Activated naive CD8-positive, alpha-beta T cell treated with anti-CD3 and anti-CD28 coated beads, Interleukin-2, amount 10 ng/mL, durations not matched to agents 7 days and 5 days (primary cell): ENCODE results near the gene MS4A10. TPM values are rescaled to one million over a fixed set of nuclear protein-coding genes. Genes with fewer than 3 reads are reported as not detected.
A peak's percentile ranks its signal among the peaks of the same experiment; 100 is the strongest.

Source experiments
- ATAC-seq: fragments of 150-1000 bp; cut with Tn5 transposase; one replicate; pipeline ENCODE4 v1.10.0; 2021; ENCODE audit warnings: low read depth, moderate library complexity
- POLR2A ChIA-PET: fragments of 350-600 bp; sonication (Branson Sonifier 250); formaldehyde crosslinking; loops from one replicate; lab custom pipeline; 2021; ENCODE audit warnings: antibody characterized with exemption; lab: Charles Lee
- DNase-seq: peaks from one replicate; pipeline ENCODE4 v3.0.0; 2021
- H3K27ac Mint-ChIP-seq: one replicate; pipeline ENCODE4 v1.8.0; 2022; ENCODE audit warnings: mild to moderate bottlenecking, mixed read lengths
- H3K27me3 Mint-ChIP-seq: one replicate; pipeline ENCODE4 v1.8.0; 2022; ENCODE audit warnings: mild to moderate bottlenecking, moderate library complexity, mixed read lengths
- H3K36me3 Mint-ChIP-seq: one replicate; pipeline ENCODE4 v1.8.0; 2021; ENCODE audit warnings: mild to moderate bottlenecking, mixed read lengths
- H3K4me1 Mint-ChIP-seq: one replicate; pipeline ENCODE4 v1.8.0; 2021; ENCODE audit warnings: mixed read lengths
- H3K4me3 Mint-ChIP-seq: one replicate; pipeline ENCODE4 v1.8.0; 2022; ENCODE audit warnings: mild to moderate bottlenecking, moderate library complexity, mixed read lengths
- H3K9me3 Mint-ChIP-seq: one replicate; pipeline ENCODE4 v1.8.0; 2021; ENCODE audit warnings: mixed read lengths
- total RNA-seq, 2 experiments: library from RNA; stranded (reverse); gene quantifications; one replicate each; pipeline ENCODE4 v1.2.3, GENCODE V29; 2021

The MS4A10 gene
- total RNA-seq, 2 experiments from 2014 or later: not detected

- peaks cover 3% of the 10 kb centered on the region for H3K27me3 Mint-ChIP-seq
- no peak for ATAC-seq
These were observed 13.1 kb upstream of the MS4A10 start for GRCh38 chr11:60771879-60772525.

GRCh38 chr11:60772666-60773065, 12.5 kb upstream of the MS4A10 start:
- peaks cover 7% of the 10 kb centered on the region for H3K4me1 Mint-ChIP-seq
- H3K4me3 Mint-ChIP-seq: no peak overlapping the region
- no peak overlapping the region for H3K27ac Mint-ChIP-seq
- peaks cover 4% of the 10 kb centered on the region for H3K27me3 Mint-ChIP-seq
- DNase-seq (no peak), ATAC-seq (no peak)
- POLR2A ChIA-PET: no interaction called here
- H3K9me3 Mint-ChIP-seq: no peaks in the 10 kb centered on the region
- no peaks in the 10 kb centered on the region for H3K36me3 Mint-ChIP-seq

More at GRCh38 chr11:60771879-60772525, 13.1 kb upstream of the MS4A10 start:
- no peaks in the 10 kb centered on the region for H3K36me3 Mint-ChIP-seq
- no peaks in the 10 kb centered on the region for H3K9me3 Mint-ChIP-seq
- H3K4me3 Mint-ChIP-seq: no peak overlapping the region
- POLR2A ChIA-PET: no interaction called here
- H3K4me1 Mint-ChIP-seq: peaks cover 7% of the 10 kb centered on the region
- H3K27ac Mint-ChIP-seq: no peak overlapping the region
- no peak for DNase-seq

- H3K4me3 Mint-ChIP-seq: no peak overlapping the region
These were observed 10.4 kb upstream of the MS4A10 start for GRCh38 chr11:60774726-60775125.

GRCh38 chr11:60775420-60775961, 9.6 kb upstream of the MS4A10 start:
- peaks cover 7% of the 10 kb centered on the region for H3K4me1 Mint-ChIP-seq
- peaks cover 18% of the 10 kb centered on the region for H3K27me3 Mint-ChIP-seq
- no peak overlapping the region for H3K4me3 Mint-ChIP-seq
- no peak overlapping the region for H3K27ac Mint-ChIP-seq
- DNase-seq (peak; percentile 72), ATAC-seq (peak; percentile 94)
- no peaks in the 10 kb centered on the region for H3K36me3 Mint-ChIP-seq
- H3K9me3 Mint-ChIP-seq: no peaks in the 10 kb centered on the region
- POLR2A ChIA-PET: interaction anchor here (0.6 to 1.9 kb wide), 2 partner anchors 112 to 115 kb away, joined by 5 read pairs; no protein-coding TSS in a partner anchor

More at GRCh38 chr11:60774726-60775125, 10.4 kb upstream of the MS4A10 start:
- no peak for DNase-seq
- Mint-ChIP-seq H3K36me3 (no peaks in the 10 kb centered on the region), H3K27ac (no peak overlapping the region), H3K4me1 (peaks cover 7% of the 10 kb centered on the region), H3K27me3 (peaks cover 18% of the 10 kb centered on the region), H3K9me3 (no peaks in the 10 kb centered on the region)
- ATAC-seq: no peak
- POLR2A ChIA-PET: interaction anchor here (1.9 kb wide), 1 partner anchor 113 kb away, joined by 5 read pairs; no protein-coding TSS in a partner anchor

GRCh38 chr11:60776167-60776566, 9.0 kb upstream of the MS4A10 start:
- H3K27me3 Mint-ChIP-seq: peaks cover 18% of the 10 kb centered on the region
- H3K4me1 Mint-ChIP-seq: peaks cover 7% of the 10 kb centered on the region
- ATAC-seq (no peak), DNase-seq (no peak)
- H3K27ac Mint-ChIP-seq: no peak overlapping the region
- H3K36me3 Mint-ChIP-seq: no peaks in the 10 kb centered on the region
- no peak overlapping the region for H3K4me3 Mint-ChIP-seq
- H3K9me3 Mint-ChIP-seq: no peaks in the 10 kb centered on the region
- POLR2A ChIA-PET: interaction anchor here (0.6 to 1.9 kb wide), 2 partner anchors 111 to 114 kb away, joined by 5 read pairs; no protein-coding TSS in a partner anchor

GRCh38 chr11:60777106-60777505, 8.0 kb upstream of the MS4A10 start:
- DNase-seq (no peak), ATAC-seq (no peak)
- no peak overlapping the region for H3K27ac Mint-ChIP-seq
- peaks cover 18% of the 10 kb centered on the region for H3K27me3 Mint-ChIP-seq
- no peak overlapping the region for H3K4me3 Mint-ChIP-seq
- no peaks in the 10 kb centered on the region for H3K9me3 Mint-ChIP-seq
- peaks cover 7% of the 10 kb centered on the region for H3K4me1 Mint-ChIP-seq
- no peaks in the 10 kb centered on the region for H3K36me3 Mint-ChIP-seq
- POLR2A ChIA-PET: no interaction called here

- H3K27ac Mint-ChIP-seq: no peak overlapping the region
- peaks cover 18% of the 10 kb centered on the region for H3K27me3 Mint-ChIP-seq
- no peaks in the 10 kb centered on the region for H3K36me3 Mint-ChIP-seq
- H3K9me3 Mint-ChIP-seq: no peaks in the 10 kb centered on the region
- ATAC-seq: no peak
- no peak overlapping the region for H3K4me3 Mint-ChIP-seq
- DNase-seq: no peak
- POLR2A ChIA-PET: no interaction called here
- H3K4me1 Mint-ChIP-seq: peaks cover 7% of the 10 kb centered on the region
These were observed 7.6 kb upstream of the MS4A10 start for GRCh38 chr11:60777572-60777971.

GRCh38 chr11:60780065-60780464, 5.1 kb upstream of the MS4A10 start:
- ATAC-seq (no peak), DNase-seq (no peak)
- Mint-ChIP-seq H3K9me3 (no peaks in the 10 kb centered on the region), H3K4me1 (peaks cover 7% of the 10 kb centered on the region), H3K27ac (no peak overlapping the region), H3K27me3 (peaks cover 15% of the 10 kb centered on the region), H3K36me3 (no peaks in the 10 kb centered on the region), H3K4me3 (no peak overlapping the region)
- POLR2A ChIA-PET: no interaction called here

- H3K27ac Mint-ChIP-seq: no peak overlapping the region
- POLR2A ChIA-PET: no interaction called here
- no peak for DNase-seq
- H3K4me3 Mint-ChIP-seq: no peak overlapping the region
- no peaks in the 10 kb centered on the region for H3K36me3 Mint-ChIP-seq
- H3K4me1 Mint-ChIP-seq: peaks cover 2% of the 10 kb centered on the region
- H3K27me3 Mint-ChIP-seq: peaks cover 15% of the 10 kb centered on the region
- no peak for ATAC-seq
- H3K9me3 Mint-ChIP-seq: no peaks in the 10 kb centered on the region
These were observed 4.4 kb upstream of the MS4A10 start for GRCh38 chr11:60780774-60781173.

- Mint-ChIP-seq H3K36me3 (no peaks in the 10 kb centered on the region), H3K27me3 (peaks cover 15% of the 10 kb centered on the region), H3K4me3 (no peak overlapping the region), H3K4me1 (no peaks in the 10 kb centered on the region), H3K27ac (no peak overlapping the region), H3K9me3 (no peaks in the 10 kb centered on the region)
- no peak for ATAC-seq
- no peak for DNase-seq
- POLR2A ChIA-PET: no interaction called here
These were observed 3.7 kb upstream of the MS4A10 start for GRCh38 chr11:60781286-60781980.

- H3K9me3 Mint-ChIP-seq: no peaks in the 10 kb centered on the region
- peaks cover 15% of the 10 kb centered on the region for H3K27me3 Mint-ChIP-seq
- POLR2A ChIA-PET: no interaction called here
These were observed 3.2 kb upstream of the MS4A10 start for GRCh38 chr11:60781981-60782316.

GRCh38 chr11:60782393-60783140, 2.6 kb upstream of the MS4A10 start:
- Mint-ChIP-seq H3K27me3 (peaks cover 15% of the 10 kb centered on the region), H3K4me3 (no peak overlapping the region), H3K4me1 (no peaks in the 10 kb centered on the region), H3K36me3 (no peaks in the 10 kb centered on the region), H3K27ac (no peak overlapping the region), H3K9me3 (no peaks in the 10 kb centered on the region)
- POLR2A ChIA-PET: no interaction called here
- ATAC-seq (no peak), DNase-seq (no peak)

More at GRCh38 chr11:60781981-60782316, 3.2 kb upstream of the MS4A10 start:
- Mint-ChIP-seq H3K27ac (no peak overlapping the region), H3K36me3 (no peaks in the 10 kb centered on the region), H3K4me3 (no peak overlapping the region), H3K4me1 (no peaks in the 10 kb centered on the region)
- ATAC-seq (no peak), DNase-seq (no peak)

- POLR2A ChIA-PET: no interaction called here
- Mint-ChIP-seq H3K4me3 (no peak overlapping the region), H3K27ac (no peak overlapping the region), H3K36me3 (no peaks in the 10 kb centered on the region), H3K9me3 (no peaks in the 10 kb centered on the region), H3K27me3 (peaks cover 10% of the 10 kb centered on the region), H3K4me1 (no peaks in the 10 kb centered on the region)
- DNase-seq (no peak), ATAC-seq (no peak)
These were observed 2.0 kb upstream of the MS4A10 start for GRCh38 chr11:60783141-60783484.
